ENCODE measurements around the gene MAP1LC3C.

The MAP1LC3C gene

GRCh38 chr1:241999026-241999425 lies at the start of gene MAP1LC3C:
MAP1LC3C (minus strand) TSS chr1:241999098; CDS start chr1:241999008, 90 bp downstream.
- DNase-seq, result no peak

GRCh38 chr1:242043165-242043564 lies 44.3 kb upstream of the MAP1LC3C start:
- no peak for DNase-seq

GRCh38 chr1:242034392-242034791 lies 35.5 kb upstream of the MAP1LC3C start:
- DNase-seq, result no peak

GRCh38 chr1:242033447-242033846 lies 34.5 kb upstream of the MAP1LC3C start:
- no peak for DNase-seq

GRCh38 chr1:242030071-242030470 lies 31.2 kb upstream of the MAP1LC3C start:
- DNase-seq, result no peak

- DNase-seq, result no peak
These were observed 26.8 kb upstream of the MAP1LC3C start for GRCh38 chr1:242025681-242026080.

GRCh38 chr1:242023805-242024204 lies 24.9 kb upstream of the MAP1LC3C start:
- DNase-seq, result no peak

GRCh38 chr1:242019018-242019417 lies 20.1 kb upstream of the MAP1LC3C start:
- no peak for DNase-seq

GRCh38 chr1:242017580-242018233 lies 18.8 kb upstream of the MAP1LC3C start:
- peak; percentile 19 for DNase-seq

- no peak for DNase-seq
These were observed 17.6 kb upstream of the MAP1LC3C start for GRCh38 chr1:242016479-242016878.

- DNase-seq, result no peak
These were observed 13.2 kb upstream of the MAP1LC3C start for GRCh38 chr1:242011894-242012660.

- DNase-seq, result no peak
These were observed 10.1 kb upstream of the MAP1LC3C start for GRCh38 chr1:242008826-242009495.

- no peak for DNase-seq
These were observed 8.1 kb upstream of the MAP1LC3C start for GRCh38 chr1:242006976-242007375.

GRCh38 chr1:242005866-242006535 lies 7.1 kb upstream of the MAP1LC3C start:
- no peak for DNase-seq

GRCh38 chr1:242004751-242005495 lies 6.0 kb upstream of the MAP1LC3C start:
- no peak for DNase-seq

GRCh38 chr1:242002510-242002909 lies 3.6 kb upstream of the MAP1LC3C start:
- DNase-seq, result no peak

GRCh38 chr1:242002072-242002471 lies 3.2 kb upstream of the MAP1LC3C start:
- DNase-seq, result no peak

GRCh38 chr1:242000434-242000833 lies 1.5 kb upstream of the MAP1LC3C start:
- DNase-seq, result no peak

- no peak for DNase-seq
These were observed 431 bp downstream of the MAP1LC3C start for GRCh38 chr1:241998412-241998921.

- DNase-seq, result no peak
These were observed 1.4 kb downstream of the MAP1LC3C start for GRCh38 chr1:241997401-241997998.

GRCh38 chr1:241994171-241994570 lies 4.7 kb downstream of the MAP1LC3C start:
- DNase-seq, result no peak

- DNase-seq, result no peak
These were observed 6.2 kb downstream of the MAP1LC3C start for GRCh38 chr1:241992734-241993133.
